ENCODE data around the gene PDIK1L. TPM values are rescaled to one million over a fixed set of nuclear protein-coding genes. Genes with fewer than 3 reads are reported as not detected.

PDIK1L gene
- total and polyA plus RNA-seq, 2 of the 4 experiments (the other 2 are of a cell fraction): 1.4 to 3.0 TPM

DNA sequence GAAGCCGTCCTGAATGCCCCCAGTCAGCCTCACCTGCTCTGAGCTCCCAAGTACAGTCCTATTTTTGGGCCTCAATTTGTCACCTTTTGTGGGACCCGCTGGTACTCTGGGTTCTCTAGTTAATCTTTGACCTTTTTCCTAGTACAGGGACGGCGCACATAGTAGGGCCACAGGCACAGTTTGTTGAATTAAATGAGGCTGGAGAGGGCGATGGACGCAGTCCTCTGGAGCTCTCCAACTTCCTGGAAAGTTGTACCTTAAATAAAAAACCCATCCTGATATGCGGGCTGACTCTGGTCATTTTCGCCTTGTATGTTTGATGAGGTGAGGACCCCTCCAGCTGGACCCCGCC is 52.0 kb downstream of the PDIK1L start:
- H3K9ac ChIP-seq (ENCODE audit: low read depth, low read length): no peak overlapping the region
- no peaks in the 10 kb centered on the region for H3K36me3 ChIP-seq (ENCODE audit: control insufficient read depth, insufficient read depth, low read length)
- peaks cover 4% of the 10 kb centered on the region for H3K4me1 ChIP-seq (ENCODE audit: control insufficient read depth, insufficient read depth, low read length)
- no peak overlapping the region for H2BK120ac ChIP-seq (ENCODE audit: low read depth, low read length)
- DNase-seq (no peak), ATAC-seq (ENCODE audit: low read depth) (no peak)
- H3K14ac ChIP-seq (replicated peaks; ENCODE audit: low read depth, low read length): no peak overlapping the region
- WGBS, 2 experiments (ENCODE audit: extremely low coverage in 2 of 2, insufficient read length in 1 of 2): 100% methylated on average over 1 of the region's 9 CpGs; no CpG with 5 or more reads in 1 of the 2 experiments
- H2BK15ac ChIP-seq (ENCODE audit: low read depth, low read length): no peak overlapping the region
- in situ Hi-C loops (cut with MboI; ENCODE audit: low sequenced_read_pairs) (no loop called here), dilution Hi-C loops (cut with HindIII; ENCODE audit: low sequenced_read_pairs, unreplicated experiment) (no loop called here), intact Hi-C loops (cut with micrococcal nuclease) (loop anchor here (1.0 kb wide), 1 partner anchor 58 kb away; no protein-coding TSS in a partner anchor)
- no peak overlapping the region for H2BK5ac ChIP-seq (ENCODE audit: low read depth, low read length, poor library complexity, severe bottlenecking)
- H3K9me3 ChIP-seq (ENCODE audit: control insufficient read depth, insufficient read depth, low read length): no peaks in the 10 kb centered on the region
- H4K5ac ChIP-seq (ENCODE audit: low read depth, low read length): no peak overlapping the region
- no peak overlapping the region for H3K18ac ChIP-seq (ENCODE audit: low read depth, low read length)
- TF ChIP-seq, protein P1, sequence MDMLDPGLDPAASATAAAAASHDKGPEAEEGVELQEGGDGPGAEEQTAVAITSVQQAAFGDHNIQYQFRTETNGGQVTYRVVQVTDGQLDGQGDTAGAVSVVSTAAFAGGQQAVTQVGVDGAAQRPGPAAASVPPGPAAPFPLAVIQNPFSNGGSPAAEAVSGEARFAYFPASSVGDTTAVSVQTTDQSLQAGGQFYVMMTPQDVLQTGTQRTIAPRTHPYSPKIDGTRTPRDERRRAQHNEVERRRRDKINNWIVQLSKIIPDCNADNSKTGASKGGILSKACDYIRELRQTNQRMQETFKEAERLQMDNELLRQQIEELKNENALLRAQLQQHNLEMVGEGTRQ (IDR thresholded peaks at IDR 0.05; ENCODE audit: low read depth, low read length): no peak
- TF ChIP-seq RAD21 (IDR thresholded peaks at IDR 0.05; ENCODE audit: low read length): no peak
- TF ChIP-seq FOS (IDR thresholded peaks at IDR 0.05; ENCODE audit: low read depth, low read length): no peak
- no peak for TF ChIP-seq CHD1 (IDR thresholded peaks at IDR 0.05; ENCODE audit: low read depth, low read length)
- TF ChIP-seq CEBPB (IDR thresholded peaks at IDR 0.05; ENCODE audit: low read depth, low read length): no peak
- no peak for TF ChIP-seq MXI1 (IDR thresholded peaks at IDR 0.05; ENCODE audit: borderline replicate concordance, low read depth, low read length)
- no peak for TF ChIP-seq POLR2A (IDR thresholded peaks at IDR 0.05; ENCODE audit: low read depth, low read length)
- TF ChIP-seq, protein P2, sequence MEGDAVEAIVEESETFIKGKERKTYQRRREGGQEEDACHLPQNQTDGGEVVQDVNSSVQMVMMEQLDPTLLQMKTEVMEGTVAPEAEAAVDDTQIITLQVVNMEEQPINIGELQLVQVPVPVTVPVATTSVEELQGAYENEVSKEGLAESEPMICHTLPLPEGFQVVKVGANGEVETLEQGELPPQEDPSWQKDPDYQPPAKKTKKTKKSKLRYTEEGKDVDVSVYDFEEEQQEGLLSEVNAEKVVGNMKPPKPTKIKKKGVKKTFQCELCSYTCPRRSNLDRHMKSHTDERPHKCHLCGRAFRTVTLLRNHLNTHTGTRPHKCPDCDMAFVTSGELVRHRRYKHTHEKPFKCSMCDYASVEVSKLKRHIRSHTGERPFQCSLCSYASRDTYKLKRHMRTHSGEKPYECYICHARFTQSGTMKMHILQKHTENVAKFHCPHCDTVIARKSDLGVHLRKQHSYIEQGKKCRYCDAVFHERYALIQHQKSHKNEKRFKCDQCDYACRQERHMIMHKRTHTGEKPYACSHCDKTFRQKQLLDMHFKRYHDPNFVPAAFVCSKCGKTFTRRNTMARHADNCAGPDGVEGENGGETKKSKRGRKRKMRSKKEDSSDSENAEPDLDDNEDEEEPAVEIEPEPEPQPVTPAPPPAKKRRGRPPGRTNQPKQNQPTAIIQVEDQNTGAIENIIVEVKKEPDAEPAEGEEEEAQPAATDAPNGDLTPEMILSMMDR (conservative IDR thresholded peaks at IDR 0.05; ENCODE audit: low read depth, low read length): no peak
- H3K9me1 ChIP-seq (ENCODE audit: insufficient read depth, low read length): no peaks in the 10 kb centered on the region
- H3K4ac ChIP-seq (ENCODE audit: low read depth, low read length): no peak overlapping the region
- H3K56ac ChIP-seq (ENCODE audit: extremely low read depth, insufficient read depth, low read length): no peak overlapping the region
- no peak overlapping the region for H2AK9ac ChIP-seq (replicated peaks; ENCODE audit: low read depth, low read length, poor library complexity)
- peak overlapping the region; percentile 63; the same call in 1 of the 2 replicates for H3K4me2 ChIP-seq (ENCODE audit: low read depth, low read length)
- ChIA-PET CTCF (interaction anchor here (0.7 kb wide), 1 partner anchor 90 kb away, joined by 3 read pairs; no protein-coding TSS in a partner anchor), POLR2A (ENCODE audit: unreplicated experiment) (no interaction called here)
- no peak overlapping the region for H2BK20ac ChIP-seq (ENCODE audit: low read depth, low read length)
- no peak overlapping the region for H4K91ac ChIP-seq (ENCODE audit: insufficient read depth, low read depth, low read length)
- no peak overlapping the region for H2AK5ac ChIP-seq (ENCODE audit: low read depth, low read length)
- H4K20me1 ChIP-seq (ENCODE audit: insufficient read depth, low read length): no peaks in the 10 kb centered on the region
- H3K4me3 ChIP-seq (ENCODE audit: insufficient read depth, low read depth, low read length): no peak overlapping the region
- peaks cover 21% of the 10 kb centered on the region; the same call in 1 of the 2 replicates for H3K27me3 ChIP-seq (ENCODE audit: control insufficient read depth, insufficient read depth, low read length)
- H3K27ac ChIP-seq (ENCODE audit: insufficient read depth, low read length): no peak overlapping the region
- no peak overlapping the region for H3K23ac ChIP-seq (ENCODE audit: low read depth, low read length)
- no TSS peak for BruUV-seq (replicated peaks)
- H2AFZ ChIP-seq (replicated peaks; ENCODE audit: low read length, poor library complexity): peak overlapping the region; percentile 87
- H3K79me1 ChIP-seq (ENCODE audit: low read depth in 1 of 2, low read length in 2 of 2): no peaks in the 10 kb centered on the region
- no peak overlapping the region for H4K8ac ChIP-seq (ENCODE audit: low read depth in 2 of 2, low read length in 2 of 2)

Data from IMR-90 (cell line).